Neural progenitor cell (in vitro differentiated cells): Measurements from ENCODE around the gene CHKA.

ENCODE experiments used
- CTCF ChIP-seq: fragments of 200-600 bp; sonication (generic); IDR thresholded peaks from 2 replicates; pipeline ENCODE4 v1.5.1; 2017; ENCODE audit warnings: antibody characterized with exemption, mild to moderate bottlenecking
- EZH2 ChIP-seq: fragments of 200-600 bp; sonication (generic); IDR thresholded peaks from 2 replicates; pipeline ENCODE4 v1.6.1; 2017; ENCODE audit warnings: antibody characterized with exemption, mild to moderate bottlenecking, moderate library complexity
- EZH2phosphoT487 ChIP-seq: fragments of 200-600 bp; sonication (generic); IDR thresholded peaks from 2 replicates; pipeline ENCODE4 v1.6.1; 2017; ENCODE audit warnings: antibody characterized with exemption

GRCh38 chr11:68120273-68121066 is 718 bp downstream of the CHKA start:
- no peak for TF ChIP-seq CTCF
- TF ChIP-seq EZH2, result no peak
- TF ChIP-seq EZH2phosphoT487, result no peak
